Suprapubic skin (tissue), 4 donors: Measurements from ENCODE around the gene CEL.

Source experiments
- EP300 ChIP-seq: sonication (generic); formaldehyde crosslinking; IDR thresholded peaks from one replicate; pipeline ENCODE4 v1.6.1; 2017; ENCODE audit warnings: antibody characterized with exemption
- POLR2A ChIP-seq, 2 donors: fragments of 450-650 bp; IDR thresholded peaks; one replicate each; pipeline ENCODE4 v1.6.1; 2017; ENCODE audit warnings: antibody characterized with exemption in 2 of 2, mild to moderate bottlenecking in 2 of 2, moderate library complexity in 2 of 2
- POLR2AphosphoS5 ChIP-seq, 3 donors: sonication (generic); formaldehyde crosslinking; IDR thresholded peaks; one replicate each; pipeline ENCODE4 v1.6.1; 2017; ENCODE audit warnings: antibody characterized with exemption in 3 of 3
- TF ChIP-seq, protein P1 (sequence below), 2 donors: fragments of 200-600 bp in 1 of 2; fragments of 450-650 bp in 1 of 2; sonication (generic) in 1 of 2; IDR thresholded peaks; one replicate each; pipeline ENCODE4 v1.5.1; 2016 to 2019; ENCODE audit warnings: antibody characterized with exemption in 2 of 2, mild to moderate bottlenecking in 1 of 2, moderate library complexity in 1 of 2

DNA sequence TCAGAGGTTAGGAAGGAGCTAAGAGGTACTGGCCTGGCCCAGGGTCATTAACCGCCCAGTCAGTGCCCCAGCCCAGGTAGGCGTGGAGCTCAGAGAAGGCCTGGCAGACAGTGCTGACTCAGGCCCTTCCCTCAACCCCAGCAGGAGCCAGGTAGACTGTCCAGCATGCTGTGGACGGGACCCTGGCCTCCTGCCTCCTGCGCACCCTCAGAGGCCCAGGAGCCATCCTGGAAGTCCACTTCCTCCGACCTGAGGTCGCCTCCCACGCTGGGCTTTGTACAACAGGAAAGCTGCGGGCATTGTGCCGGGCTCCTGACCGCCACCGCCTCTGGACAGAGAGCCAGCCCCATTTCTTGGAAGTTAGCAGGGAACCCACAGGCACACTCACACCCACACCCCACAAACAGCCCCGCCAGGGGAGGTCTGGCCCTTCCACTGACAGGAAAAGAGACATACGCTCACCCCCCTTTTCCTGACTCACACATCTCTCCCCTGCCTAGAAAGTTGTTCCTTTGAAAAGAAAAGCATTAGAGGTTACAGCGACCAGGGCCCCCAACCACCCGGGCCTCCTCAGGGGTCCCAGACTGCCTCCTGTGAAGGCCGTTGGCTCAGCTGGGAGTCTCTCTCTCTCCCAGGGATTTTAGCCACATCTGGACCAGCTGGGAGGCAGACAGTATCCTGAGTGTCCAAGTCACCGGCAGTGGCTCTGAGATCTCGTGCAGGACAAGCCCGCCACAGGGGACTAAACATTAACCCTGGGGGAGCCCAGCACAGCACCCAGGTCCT is 51.6 kb downstream of the CEL start:
- TF ChIP-seq, protein P1, sequence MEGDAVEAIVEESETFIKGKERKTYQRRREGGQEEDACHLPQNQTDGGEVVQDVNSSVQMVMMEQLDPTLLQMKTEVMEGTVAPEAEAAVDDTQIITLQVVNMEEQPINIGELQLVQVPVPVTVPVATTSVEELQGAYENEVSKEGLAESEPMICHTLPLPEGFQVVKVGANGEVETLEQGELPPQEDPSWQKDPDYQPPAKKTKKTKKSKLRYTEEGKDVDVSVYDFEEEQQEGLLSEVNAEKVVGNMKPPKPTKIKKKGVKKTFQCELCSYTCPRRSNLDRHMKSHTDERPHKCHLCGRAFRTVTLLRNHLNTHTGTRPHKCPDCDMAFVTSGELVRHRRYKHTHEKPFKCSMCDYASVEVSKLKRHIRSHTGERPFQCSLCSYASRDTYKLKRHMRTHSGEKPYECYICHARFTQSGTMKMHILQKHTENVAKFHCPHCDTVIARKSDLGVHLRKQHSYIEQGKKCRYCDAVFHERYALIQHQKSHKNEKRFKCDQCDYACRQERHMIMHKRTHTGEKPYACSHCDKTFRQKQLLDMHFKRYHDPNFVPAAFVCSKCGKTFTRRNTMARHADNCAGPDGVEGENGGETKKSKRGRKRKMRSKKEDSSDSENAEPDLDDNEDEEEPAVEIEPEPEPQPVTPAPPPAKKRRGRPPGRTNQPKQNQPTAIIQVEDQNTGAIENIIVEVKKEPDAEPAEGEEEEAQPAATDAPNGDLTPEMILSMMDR (IDR thresholded peaks at IDR 0.05): no peak
- TF ChIP-seq POLR2A (IDR thresholded peaks at IDR 0.05): no peak
- TF ChIP-seq POLR2AphosphoS5 (IDR thresholded peaks at IDR 0.05): no peak
- TF ChIP-seq EP300: no peak
